ENCODE results near the gene NIT1.

Gene NIT1, protein sequence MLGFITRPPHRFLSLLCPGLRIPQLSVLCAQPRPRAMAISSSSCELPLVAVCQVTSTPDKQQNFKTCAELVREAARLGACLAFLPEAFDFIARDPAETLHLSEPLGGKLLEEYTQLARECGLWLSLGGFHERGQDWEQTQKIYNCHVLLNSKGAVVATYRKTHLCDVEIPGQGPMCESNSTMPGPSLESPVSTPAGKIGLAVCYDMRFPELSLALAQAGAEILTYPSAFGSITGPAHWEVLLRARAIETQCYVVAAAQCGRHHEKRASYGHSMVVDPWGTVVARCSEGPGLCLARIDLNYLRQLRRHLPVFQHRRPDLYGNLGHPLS

GRCh38 chr1:161117759-161118581 is at the start of gene NIT1, which contains the start of gene PFDN2:
Gene NIT1, plus strand, starts transcription at chr1:161118105. Its CDS starts 72 bp downstream, at chr1:161118177.
Gene PFDN2, minus strand, starts transcription at chr1:161118037. Its CDS starts 11 bp downstream, at chr1:161118026.
- peak within 1 kb of the TSS; percentile 81 to 99 (median 93) for H3K4me2 ChIP-seq

GRCh38 chr1:161068306-161069234 is 49.3 kb upstream of the NIT1 start:
- Histone ChIP-seq H3K27ac (peak overlapping the region; percentile 87 to 99 (median 97)), H3K4me2 (peak overlapping the region; percentile 88 to 100 (median 98)), H3K36me3 (peaks cover 24 to 36% (median 32%) of the 10 kb centered on the region in 11 experiments; a peak in 21 of 22 replicates), H3K27me3 (no peaks in the 10 kb centered on the region), H3K4me1 (peaks cover 61 to 81% (median 71%) of the 10 kb centered on the region in 10 experiments), H3K9me3 (replicated peaks in 1 of 11) (peaks cover 0 to 9% (median 6%) of the 10 kb centered on the region in 11 experiments; a peak in 5 of 22 replicates), H3K4me3 (peak overlapping the region; percentile 74 to 97 (median 86)), H3K9ac (peak overlapping the region; percentile 90 to 97 (median 94)), H4K20me1 (peaks cover 0 to 45% (median 34%) of the 10 kb centered on the region in 11 experiments; a peak in 16 of 22 replicates)
- no peak for TF ChIP-seq Cebpa-rat (IDR thresholded peaks at IDR 0.05)

More at GRCh38 chr1:161117759-161118581, at the start of gene NIT1, which contains the start of gene PFDN2:
- Histone ChIP-seq H3K9ac (peak within 1 kb of the TSS; percentile 85 to 95 (median 91)), H3K9me3 (replicated peaks in 1 of 11) (no peaks in the 10 kb centered on the region), H4K20me1 (peaks cover 34 to 54% (median 44%) of the 10 kb centered on the region in 11 experiments; a peak in 21 of 22 replicates), H3K4me3 (peak within 1 kb of the TSS; percentile 84 to 100 (median 98)), H3K27ac (peak within 1 kb of the TSS; percentile 79 to 93 (median 88)), H3K36me3 (peaks cover 27 to 72% (median 62%) of the 10 kb centered on the region in 11 experiments), H3K27me3 (no peaks in the 10 kb centered on the region), H3K4me1 (peaks cover 50 to 88% (median 82%) of the 10 kb centered on the region in 10 experiments)
- 0 out of 22 replicates have a peak, but pooled peaks of 1 of the 11 experiments have one; percentile 13 for TF ChIP-seq Cebpa-rat (IDR thresholded peaks at IDR 0.05)

- H3K9ac ChIP-seq, result peak overlapping the region; percentile 90 to 97 (median 94)
- H3K4me3 ChIP-seq, result peak overlapping the region; percentile 74 to 97 (median 86)
- H3K36me3 ChIP-seq, result peaks cover 18 to 29% (median 25%) of the 10 kb centered on the region in 11 experiments; a peak in 21 of 22 replicates
- peak overlapping the region; percentile 88 to 100 (median 98) for H3K4me2 ChIP-seq
- no peak for TF ChIP-seq Cebpa-rat (IDR thresholded peaks at IDR 0.05)
- H3K27me3 ChIP-seq, result no peaks in the 10 kb centered on the region
- H3K27ac ChIP-seq, result peak overlapping the region; percentile 87 to 99 (median 97)
- H3K9me3 ChIP-seq (replicated peaks in 1 of 11), result peaks cover 0 to 9% (median 6%) of the 10 kb centered on the region in 11 experiments; a peak in 5 of 22 replicates
- peaks cover 0 to 38% (median 28%) of the 10 kb centered on the region in 11 experiments; a peak in 15 of 22 replicates for H4K20me1 ChIP-seq
- H3K4me1 ChIP-seq, result peaks cover 61 to 81% (median 73%) of the 10 kb centered on the region in 10 experiments
Observed at GRCh38 chr1:161069241-161069640, 48.7 kb upstream of the NIT1 start.

DNA sequence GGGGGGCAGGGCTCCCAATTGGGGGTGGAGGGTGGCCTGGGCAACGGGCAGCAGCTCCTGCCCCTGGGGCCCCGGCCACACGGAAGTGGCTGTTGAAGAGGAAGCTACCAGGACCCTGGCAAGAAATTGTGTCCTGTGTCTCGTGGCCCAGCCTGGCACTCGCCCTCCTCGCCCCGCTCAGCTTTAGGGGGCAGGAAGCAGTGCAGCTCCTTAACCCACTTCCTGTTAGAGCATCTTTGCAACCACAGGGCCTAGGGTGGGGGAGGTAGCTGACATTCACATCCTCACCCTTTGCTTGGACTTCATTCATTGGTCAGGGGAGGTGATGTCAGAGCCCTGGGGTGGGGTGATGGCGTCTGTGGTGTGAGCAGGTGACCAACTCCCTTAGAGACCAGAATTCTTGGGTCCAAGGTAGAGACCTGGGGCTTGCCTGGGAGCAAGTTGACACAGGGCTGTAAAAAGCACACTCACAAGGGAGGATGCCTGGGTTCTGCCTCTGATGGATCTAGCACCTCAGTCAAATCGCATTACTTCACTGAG is 48.1 kb upstream of the NIT1 start, which contains the start of gene ARHGAP30:
ARHGAP30 (minus strand) TSS at position 161 of the 540 bp plus-strand sequence. CDS start 267 bp downstream, outside the sequence.
- Histone ChIP-seq H3K27ac (peak within 1 kb of the TSS; percentile 87 to 99 (median 97)), H3K27me3 (no peaks in the 10 kb centered on the region), H4K20me1 (peaks cover 0 to 32% (median 22%) of the 10 kb centered on the region in 11 experiments; a peak in 14 of 22 replicates), H3K4me2 (peak within 1 kb of the TSS; percentile 88 to 100 (median 98)), H3K9me3 (replicated peaks in 1 of 11) (peaks cover 0 to 9% (median 6%) of the 10 kb centered on the region in 11 experiments; a peak in 5 of 22 replicates), H3K4me3 (peak within 1 kb of the TSS; percentile 74 to 97 (median 86)), H3K9ac (peak within 1 kb of the TSS; percentile 90 to 97 (median 94)), H3K4me1 (peaks cover 60 to 81% (median 72%) of the 10 kb centered on the region in 10 experiments), H3K36me3 (peaks cover 15 to 23% (median 21%) of the 10 kb centered on the region in 11 experiments; a peak in 21 of 22 replicates)
- TF ChIP-seq Cebpa-rat (IDR thresholded peaks at IDR 0.05), result no peak

- H3K36me3 ChIP-seq, result peaks cover 12 to 16% (median 13%) of the 10 kb centered on the region in 11 experiments; a peak in 19 of 22 replicates
- peaks cover 0 to 23% (median 14%) of the 10 kb centered on the region in 11 experiments; a peak in 12 of 22 replicates for H4K20me1 ChIP-seq
- H3K9me3 ChIP-seq (replicated peaks in 1 of 11), result peaks cover 0 to 9% (median 6%) of the 10 kb centered on the region in 11 experiments; a peak in 5 of 22 replicates
- peak overlapping the region in 3 of 10 experiments; percentile 17 to 97 (median 84); a peak in 2 of 20 replicates for H3K4me3 ChIP-seq
- H3K27me3 ChIP-seq, result no peaks in the 10 kb centered on the region
- peak overlapping the region in 2 of 11 experiments; percentile 94 to 96; a peak in 3 of 22 replicates for H3K9ac ChIP-seq
- TF ChIP-seq Cebpa-rat (IDR thresholded peaks at IDR 0.05), result no peak
- peak overlapping the region in 10 of 11 experiments; percentile 95 to 100 (median 98); a peak in 19 of 22 replicates for H3K4me2 ChIP-seq
- peak overlapping the region; percentile 87 to 99 (median 97); a peak in 21 of 22 replicates for H3K27ac ChIP-seq
- peaks cover 52 to 75% (median 63%) of the 10 kb centered on the region in 10 experiments for H3K4me1 ChIP-seq
Observed at GRCh38 chr1:161070761-161071160, 47.1 kb upstream of the NIT1 start.

- Histone ChIP-seq H3K4me1 (peaks cover 41 to 63% (median 53%) of the 10 kb centered on the region in 10 experiments), H3K9me3 (replicated peaks in 1 of 11) (peaks cover 0 to 9% (median 6%) of the 10 kb centered on the region in 11 experiments; a peak in 5 of 22 replicates), H3K36me3 (peaks cover 2 to 4% (median 2%) of the 10 kb centered on the region in 11 experiments; a peak in 14 of 22 replicates), H4K20me1 (peaks cover 0 to 11% (median 3%) of the 10 kb centered on the region in 11 experiments; a peak in 10 of 22 replicates), H3K4me2 (peak overlapping the region in 9 of 11 experiments; percentile 21 to 100 (median 95); a peak in 9 of 22 replicates), H3K4me3 (no peak overlapping the region), H3K27ac (no peak overlapping the region), H3K9ac (no peak overlapping the region), H3K27me3 (no peaks in the 10 kb centered on the region)
- TF ChIP-seq Cebpa-rat (IDR thresholded peaks at IDR 0.05), result no peak
Observed at GRCh38 chr1:161071886-161072371, 46.0 kb upstream of the NIT1 start.
